Ishikawa (cell line): Measurements from ENCODE around the gene TNFRSF12A.

ENCODE experiments used
- CEBPB ChIP-seq: IDR thresholded peaks from 2 replicates; pipeline ENCODE4 v1.6.1; 2012
- EGR1 ChIP-seq: IDR thresholded peaks from 2 replicates; pipeline ENCODE4 v1.6.1; 2012
- EP300 ChIP-seq: IDR thresholded peaks from 2 replicates; pipeline ENCODE4 v1.6.1; 2012; ENCODE audit warnings: borderline replicate concordance
- FOXM1 ChIP-seq: IDR thresholded peaks from 2 replicates; pipeline ENCODE4 v1.6.1; 2012; ENCODE audit warnings: low read depth, borderline replicate concordance
- MAX ChIP-seq: IDR thresholded peaks from 2 replicates; pipeline ENCODE4 v1.6.1; 2012
- NFIC ChIP-seq: IDR thresholded peaks from 2 replicates; pipeline ENCODE4 v1.6.1; 2012
- RAD21 ChIP-seq: IDR thresholded peaks from 2 replicates; pipeline ENCODE4 v1.6.1; 2012; ENCODE audit warnings: low read depth
- REST ChIP-seq: IDR thresholded peaks from 2 replicates; pipeline ENCODE4 v1.6.1; 2012; ENCODE audit warnings: low read depth, mild to moderate bottlenecking
- TCF12 ChIP-seq: IDR thresholded peaks from 2 replicates; pipeline ENCODE4 v1.6.1; 2012; ENCODE audit warnings: low read depth
- YY1 ChIP-seq: IDR thresholded peaks from 2 replicates; pipeline ENCODE4 v1.6.1; 2012; ENCODE audit warnings: low read depth
- ZBTB7A ChIP-seq: IDR thresholded peaks from 2 replicates; pipeline ENCODE4 v1.6.1; 2012; ENCODE audit warnings: low read depth

- TF ChIP-seq RAD21 (no peak), ZBTB7A (no peak), YY1 (no peak), FOXM1 (no peak), EP300 (no peak), REST (no peak), CEBPB (no peak), MAX (no peak), TCF12 (no peak), EGR1 (no peak), NFIC (no peak)
These were observed 38.8 kb upstream of the TNFRSF12A start for GRCh38 chr16:2981177-2981898.
